ENCODE data around the gene SPTBN1.

SPTBN1 gene

GRCh38 chr2:54456362-54456611, 160 bp downstream of the SPTBN1 start:
- no peaks in the 10 kb centered on the region for H3K36me3 ChIP-seq (ENCODE audit: insufficient read depth, low read length)
- H3K4me1 ChIP-seq (ENCODE audit: control insufficient read depth, insufficient read depth, low read length, unreplicated experiment) = peaks cover 23% of the 10 kb centered on the region
- no peaks in the 10 kb centered on the region for H3K27me3 ChIP-seq (ENCODE audit: insufficient read depth, low read length)
- H3K79me2 ChIP-seq (ENCODE audit: control insufficient read depth, insufficient read depth, low read length, unreplicated experiment) = peaks cover 46% of the 10 kb centered on the region
- no peak overlapping the region for H2AFZ ChIP-seq (ENCODE audit: low read length, unreplicated experiment)
- H3K4me3 ChIP-seq (ENCODE audit: low read depth, low read length) = peak overlapping the region; percentile 82
- H3K27ac ChIP-seq (ENCODE audit: low read depth, low read length) = peak overlapping the region; percentile 21; the same call in 1 of the 2 replicates

- peak overlapping the region; percentile 82 for H3K4me3 ChIP-seq (ENCODE audit: low read depth, low read length)
- peaks cover 51% of the 10 kb centered on the region for H3K79me2 ChIP-seq (ENCODE audit: control insufficient read depth, insufficient read depth, low read length, unreplicated experiment)
- peak overlapping the region; percentile 46 for H3K27ac ChIP-seq (ENCODE audit: low read depth, low read length)
- H3K36me3 ChIP-seq (ENCODE audit: insufficient read depth, low read length) = no peaks in the 10 kb centered on the region
- H3K27me3 ChIP-seq (ENCODE audit: insufficient read depth, low read length) = no peaks in the 10 kb centered on the region
- peaks cover 28% of the 10 kb centered on the region for H3K4me1 ChIP-seq (ENCODE audit: control insufficient read depth, insufficient read depth, low read length, unreplicated experiment)
- H2AFZ ChIP-seq (ENCODE audit: low read length, unreplicated experiment) = peak overlapping the region; percentile 61
Observed at GRCh38 chr2:54456612-54457322, 640 bp downstream of the SPTBN1 start.

DNA sequence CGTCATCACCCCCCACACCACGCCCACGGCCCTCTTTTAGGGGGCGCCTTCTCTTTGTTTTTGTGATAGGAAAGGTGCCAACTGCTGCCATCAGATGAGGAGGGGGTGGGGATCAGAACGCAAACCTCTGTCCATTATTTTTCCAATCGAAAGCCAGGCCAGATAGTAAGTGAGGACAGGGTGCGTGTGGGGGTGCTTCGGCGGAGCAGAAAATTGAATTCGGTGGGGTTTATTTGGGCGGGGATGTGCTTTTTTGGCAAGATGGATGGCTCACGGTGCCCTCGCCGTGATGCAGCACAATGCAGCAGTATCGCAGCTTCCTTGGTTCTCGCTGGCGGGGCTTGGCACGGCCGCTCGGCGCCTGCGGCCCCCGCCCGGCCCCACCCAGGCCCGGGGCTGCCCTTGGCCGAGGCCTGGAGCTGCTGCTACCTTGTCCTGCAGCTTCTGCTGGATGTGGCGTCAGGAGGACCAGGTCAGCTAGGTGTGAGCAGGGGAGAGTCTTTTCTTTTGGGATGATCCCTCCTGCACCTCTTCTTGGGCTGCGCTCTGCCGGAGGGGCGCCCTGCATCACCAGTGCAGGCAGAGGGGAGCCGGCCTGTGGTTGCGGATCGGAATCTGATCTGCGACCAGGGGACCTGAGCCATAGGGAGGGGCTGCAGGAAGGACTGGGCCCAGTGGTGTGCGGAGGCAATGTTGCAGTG, 1.3 kb downstream of the SPTBN1 start:
- Histone ChIP-seq H3K4me1 (ENCODE audit: control insufficient read depth, insufficient read depth, low read length, unreplicated experiment) (peaks cover 35% of the 10 kb centered on the region), H3K79me2 (ENCODE audit: control insufficient read depth, insufficient read depth, low read length, unreplicated experiment) (peaks cover 58% of the 10 kb centered on the region), H3K4me3 (ENCODE audit: low read depth, low read length) (peak overlapping the region; percentile 82), H3K27me3 (ENCODE audit: insufficient read depth, low read length) (no peaks in the 10 kb centered on the region), H3K36me3 (ENCODE audit: insufficient read depth, low read length) (no peaks in the 10 kb centered on the region), H2AFZ (ENCODE audit: low read length, unreplicated experiment) (peak overlapping the region; percentile 61), H3K27ac (ENCODE audit: low read depth, low read length) (peak overlapping the region; percentile 46)

- Histone ChIP-seq H3K4me3 (ENCODE audit: low read depth, low read length) (peak overlapping the region; percentile 82), H3K27me3 (ENCODE audit: insufficient read depth, low read length) (no peaks in the 10 kb centered on the region), H3K4me1 (ENCODE audit: control insufficient read depth, insufficient read depth, low read length, unreplicated experiment) (peaks cover 41% of the 10 kb centered on the region), H3K36me3 (ENCODE audit: insufficient read depth, low read length) (no peaks in the 10 kb centered on the region), H3K27ac (ENCODE audit: low read depth, low read length) (peak overlapping the region; percentile 23; the same call in 1 of the 2 replicates), H2AFZ (ENCODE audit: low read length, unreplicated experiment) (no peak overlapping the region), H3K79me2 (ENCODE audit: control insufficient read depth, insufficient read depth, low read length, unreplicated experiment) (peaks cover 73% of the 10 kb centered on the region)
Observed at GRCh38 chr2:54459037-54459441, 2.9 kb downstream of the SPTBN1 start.

GRCh38 chr2:54461261-54461660, 5.1 kb downstream of the SPTBN1 start:
- H2AFZ ChIP-seq (ENCODE audit: low read length, unreplicated experiment) = no peak overlapping the region
- no peaks in the 10 kb centered on the region for H3K27me3 ChIP-seq (ENCODE audit: insufficient read depth, low read length)
- peaks cover 95% of the 10 kb centered on the region for H3K79me2 ChIP-seq (ENCODE audit: control insufficient read depth, insufficient read depth, low read length, unreplicated experiment)
- H3K4me1 ChIP-seq (ENCODE audit: control insufficient read depth, insufficient read depth, low read length, unreplicated experiment) = peaks cover 50% of the 10 kb centered on the region
- peak overlapping the region; percentile 75 for H3K27ac ChIP-seq (ENCODE audit: low read depth, low read length)
- H3K4me3 ChIP-seq (ENCODE audit: low read depth, low read length) = peak overlapping the region; percentile 33; the same call in 1 of the 2 replicates
- H3K36me3 ChIP-seq (ENCODE audit: insufficient read depth, low read length) = no peaks in the 10 kb centered on the region

GRCh38 chr2:54464341-54464740, 8.2 kb downstream of the SPTBN1 start:
- Histone ChIP-seq H3K27ac (ENCODE audit: low read depth, low read length) (no peak overlapping the region), H3K4me1 (ENCODE audit: control insufficient read depth, insufficient read depth, low read length, unreplicated experiment) (peaks cover 52% of the 10 kb centered on the region), H3K36me3 (ENCODE audit: insufficient read depth, low read length) (no peaks in the 10 kb centered on the region), H3K27me3 (ENCODE audit: insufficient read depth, low read length) (no peaks in the 10 kb centered on the region), H3K79me2 (ENCODE audit: control insufficient read depth, insufficient read depth, low read length, unreplicated experiment) (peaks cover 95% of the 10 kb centered on the region), H3K4me3 (ENCODE audit: low read depth, low read length) (no peak overlapping the region), H2AFZ (ENCODE audit: low read length, unreplicated experiment) (no peak overlapping the region)

- Histone ChIP-seq H3K36me3 (ENCODE audit: insufficient read depth, low read length) (no peaks in the 10 kb centered on the region), H3K79me2 (ENCODE audit: control insufficient read depth, insufficient read depth, low read length, unreplicated experiment) (peaks cover 94% of the 10 kb centered on the region), H3K4me1 (ENCODE audit: control insufficient read depth, insufficient read depth, low read length, unreplicated experiment) (peaks cover 52% of the 10 kb centered on the region), H2AFZ (ENCODE audit: low read length, unreplicated experiment) (no peak overlapping the region), H3K4me3 (ENCODE audit: low read depth, low read length) (no peak overlapping the region), H3K27me3 (ENCODE audit: insufficient read depth, low read length) (no peaks in the 10 kb centered on the region), H3K27ac (ENCODE audit: low read depth, low read length) (no peak overlapping the region)
Observed at GRCh38 chr2:54465143-54465542, 9.0 kb downstream of the SPTBN1 start.

DNA sequence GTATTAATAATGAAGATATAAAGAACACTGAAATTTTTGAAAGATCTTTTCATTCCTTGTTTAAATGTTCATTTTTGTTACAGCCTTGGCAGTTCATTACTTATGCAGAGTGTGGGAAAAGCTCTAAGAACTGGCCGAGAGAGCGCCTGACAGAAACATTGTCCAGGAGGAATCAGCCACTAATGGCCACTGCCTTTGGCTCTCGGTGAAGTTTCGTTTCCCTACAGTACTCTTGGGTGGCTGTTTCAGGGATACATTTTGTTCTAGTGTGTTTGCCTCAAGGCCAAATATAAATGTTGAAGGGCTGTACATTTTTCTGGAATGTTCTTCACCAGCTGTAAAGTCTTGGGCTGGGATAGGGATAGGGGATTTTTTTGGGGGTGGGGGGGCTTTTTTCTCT, 10.7 kb downstream of the SPTBN1 start:
- Histone ChIP-seq H3K36me3 (ENCODE audit: insufficient read depth, low read length) (no peaks in the 10 kb centered on the region), H3K27me3 (ENCODE audit: insufficient read depth, low read length) (no peaks in the 10 kb centered on the region), H3K79me2 (ENCODE audit: control insufficient read depth, insufficient read depth, low read length, unreplicated experiment) (peaks cover 94% of the 10 kb centered on the region), H3K27ac (ENCODE audit: low read depth, low read length) (peak overlapping the region; percentile 8), H2AFZ (ENCODE audit: low read length, unreplicated experiment) (peak overlapping the region; percentile 1), H3K4me1 (ENCODE audit: control insufficient read depth, insufficient read depth, low read length, unreplicated experiment) (peaks cover 63% of the 10 kb centered on the region), H3K4me3 (ENCODE audit: low read depth, low read length) (peak overlapping the region; percentile 9)

DNA sequence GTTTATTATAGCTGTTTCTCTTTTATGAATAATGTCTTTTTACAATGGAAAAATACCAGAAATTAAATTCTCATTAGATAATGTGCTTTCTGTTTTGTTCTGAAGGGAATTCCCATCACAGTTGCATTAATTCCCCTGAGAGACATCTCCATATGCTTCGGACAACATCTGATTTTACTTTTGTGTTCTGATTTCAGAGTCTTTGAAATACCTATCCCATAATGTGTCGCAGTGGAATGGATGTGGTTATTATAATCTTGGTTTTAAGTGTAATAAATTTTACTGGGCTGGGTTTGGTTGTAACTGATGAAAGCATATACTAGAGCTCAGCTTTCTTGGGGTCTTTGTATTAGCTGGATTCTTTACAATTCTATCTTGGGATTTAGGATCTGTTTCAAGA, 12.5 kb downstream of the SPTBN1 start:
- Histone ChIP-seq H3K27me3 (ENCODE audit: insufficient read depth, low read length) (no peaks in the 10 kb centered on the region), H3K27ac (ENCODE audit: low read depth, low read length) (peak overlapping the region; percentile 56), H3K79me2 (ENCODE audit: control insufficient read depth, insufficient read depth, low read length, unreplicated experiment) (peaks cover 92% of the 10 kb centered on the region), H2AFZ (ENCODE audit: low read length, unreplicated experiment) (no peak overlapping the region), H3K4me3 (ENCODE audit: low read depth, low read length) (peak overlapping the region; percentile 6; the same call in 1 of the 2 replicates), H3K36me3 (ENCODE audit: insufficient read depth, low read length) (no peaks in the 10 kb centered on the region), H3K4me1 (ENCODE audit: control insufficient read depth, insufficient read depth, low read length, unreplicated experiment) (peaks cover 63% of the 10 kb centered on the region)

DNA sequence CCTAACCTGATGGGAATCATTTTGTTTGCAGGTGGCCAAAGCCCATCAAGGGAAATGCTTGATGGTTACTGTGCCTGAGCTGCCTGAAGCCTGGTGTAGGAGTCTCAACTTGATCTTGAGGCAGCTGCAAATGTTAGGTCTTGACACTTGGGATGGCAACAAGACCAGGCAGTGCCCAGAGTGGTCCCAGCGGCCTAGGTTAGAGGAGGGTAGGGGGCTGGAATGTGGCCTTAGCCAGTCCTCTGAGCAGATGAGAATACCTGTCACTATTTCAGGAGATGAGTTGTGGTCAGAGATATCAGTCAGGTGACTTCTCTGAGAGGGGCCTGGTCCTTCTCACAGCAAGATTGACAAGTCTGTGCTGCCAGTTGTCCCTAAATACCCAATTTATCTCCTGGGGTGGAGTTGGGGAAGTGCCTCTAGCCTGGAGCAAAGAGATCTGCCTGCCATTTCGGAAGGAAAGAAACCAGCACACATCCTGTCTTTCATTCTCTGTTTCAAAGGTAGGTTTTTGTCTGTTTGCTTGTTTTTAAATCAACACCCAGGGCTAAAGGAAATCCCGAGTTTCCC, 13.4 kb downstream of the SPTBN1 start:
- Histone ChIP-seq H3K79me2 (ENCODE audit: control insufficient read depth, insufficient read depth, low read length, unreplicated experiment) (peaks cover 91% of the 10 kb centered on the region), H2AFZ (ENCODE audit: low read length, unreplicated experiment) (no peak overlapping the region), H3K4me1 (ENCODE audit: control insufficient read depth, insufficient read depth, low read length, unreplicated experiment) (peaks cover 55% of the 10 kb centered on the region), H3K36me3 (ENCODE audit: insufficient read depth, low read length) (no peaks in the 10 kb centered on the region), H3K27ac (ENCODE audit: low read depth, low read length) (peak overlapping the region; percentile 56), H3K4me3 (ENCODE audit: low read depth, low read length) (0 out of 2 replicates have a peak overlapping the region, but pooled peaks have one; percentile 2), H3K27me3 (ENCODE audit: insufficient read depth, low read length) (no peaks in the 10 kb centered on the region)

Measured in ACC112 (cell line).